Trophoblast cell (in vitro differentiated cells and primary cell): ENCODE data around the gene AOAH.

Experiments used
- DNase-seq, 2 donors: peaks; one replicate each; pipeline ENCODE4 v3.0.0-alpha.2; 2016
- H2AFZ ChIP-seq: 2 replicates; pipeline ENCODE4 v1.6.1; 2013; ENCODE audit warnings: low read length, moderate library complexity, mild to moderate bottlenecking; ENCODE audit not compliant: insufficient read depth, poor library complexity
- H2AK5ac ChIP-seq: 2 replicates; pipeline ENCODE4 v1.6.1; 2013; ENCODE audit warnings: mild to moderate bottlenecking, low read length
- H2BK120ac ChIP-seq: 2 replicates; pipeline ENCODE4 v1.6.1; 2013; ENCODE audit warnings: low read length, mild to moderate bottlenecking, moderate library complexity; ENCODE audit not compliant: insufficient read depth, poor library complexity
- H2BK12ac ChIP-seq: 2 replicates; pipeline ENCODE4 v1.6.1; 2013; ENCODE audit warnings: mild to moderate bottlenecking, low read length, moderate library complexity
- H2BK5ac ChIP-seq: 2 replicates; pipeline ENCODE4 v1.6.1; 2013; ENCODE audit warnings: low read length, low read depth, moderate library complexity, mild to moderate bottlenecking; ENCODE audit not compliant: poor library complexity
- H3K14ac ChIP-seq: 2 replicates; pipeline ENCODE4 v1.6.1; 2013; ENCODE audit warnings: mild to moderate bottlenecking, low read length
- H3K18ac ChIP-seq: 2 replicates; pipeline ENCODE4 v1.6.1; 2013; ENCODE audit warnings: mild to moderate bottlenecking, low read length
- H3K23ac ChIP-seq: 2 replicates; pipeline ENCODE4 v1.6.1; 2013; ENCODE audit warnings: low read length
- H3K27ac ChIP-seq: 2 replicates; pipeline ENCODE4 v1.5.1; 2013; ENCODE audit warnings: low read depth, mild to moderate bottlenecking, inconsistent platforms, low read length, moderate library complexity
- H3K27me3 ChIP-seq: 2 replicates; pipeline ENCODE4 v1.6.1; 2013; ENCODE audit warnings: inconsistent platforms, mild to moderate bottlenecking, low read length, moderate library complexity; ENCODE audit not compliant: insufficient read depth
- H3K36me3 ChIP-seq, 2 experiments: 1 replicate in 1 of 2; 2 replicates in 1 of 2; pipeline ENCODE4 v1.6.1; 2013; ENCODE audit warnings: low read length in 2 of 2, mild to moderate bottlenecking in 2 of 2, moderate library complexity in 1 of 2; ENCODE audit not compliant: insufficient read depth in 2 of 2, control insufficient read depth in 1 of 2
- H3K4ac ChIP-seq: 2 replicates; pipeline ENCODE4 v1.6.1; 2013; ENCODE audit warnings: low read depth, mild to moderate bottlenecking, low read length, moderate library complexity
- H3K4me1 ChIP-seq, 2 experiments: 1 replicate in 1 of 2; 2 replicates in 1 of 2; pipeline ENCODE4 v1.6.1; 2013; ENCODE audit warnings: low read length in 2 of 2, mild to moderate bottlenecking in 2 of 2, moderate library complexity in 1 of 2; ENCODE audit not compliant: insufficient read depth in 2 of 2, control insufficient read depth in 1 of 2
- H3K4me2 ChIP-seq: 2 replicates; pipeline ENCODE4 v1.6.1; 2013; ENCODE audit warnings: inconsistent platforms, mild to moderate bottlenecking, low read length, moderate library complexity
- H3K4me3 ChIP-seq: 2 replicates; pipeline ENCODE4 v1.5.1; 2013; ENCODE audit warnings: mild to moderate bottlenecking, low read depth, low read length, inconsistent platforms
- H3K79me1 ChIP-seq: one replicate; pipeline ENCODE4 v1.6.1; 2013; ENCODE audit warnings: low read length
- H3K79me2 ChIP-seq: 2 replicates; pipeline ENCODE4 v1.6.1; 2013; ENCODE audit warnings: low read length, mild to moderate bottlenecking; ENCODE audit not compliant: control insufficient read depth, insufficient read depth, poor library complexity
- H3K9ac ChIP-seq: 2 replicates; pipeline ENCODE4 v1.6.1; 2013; ENCODE audit warnings: mild to moderate bottlenecking, low read length
- H3K9me3 ChIP-seq: 2 replicates; pipeline ENCODE4 v1.6.1; 2013; ENCODE audit warnings: low read depth, mild to moderate bottlenecking, control low read depth, inconsistent platforms, low read length; ENCODE audit not compliant: insufficient read depth
- H4K12ac ChIP-seq: 2 replicates; pipeline ENCODE4 v1.6.1; 2013; ENCODE audit warnings: low read depth, mild to moderate bottlenecking, low read length, moderate library complexity
- H4K8ac ChIP-seq: 2 replicates; pipeline ENCODE4 v1.6.1; 2013; ENCODE audit warnings: low read depth, mild to moderate bottlenecking, low read length, moderate library complexity
- H4K91ac ChIP-seq: one replicate; pipeline ENCODE4 v1.6.1; 2013; ENCODE audit warnings: low read depth, mild to moderate bottlenecking, low read length, moderate library complexity
- WGBS: extraction: QIAGEN DNeasy Blood & Tissue Kit; methylation state at CpG from one replicate; pipeline ENCODE4 v1.1.7; 2013; ENCODE audit warnings: missing lambda C conversion rate; ENCODE audit not compliant: insufficient read length, insufficient coverage; ENCODE audit errors: extremely low coverage; 5-methylcytosine and 5-hydroxymethylcytosine counted together

AOAH gene

GRCh38 chr7:36570528-36571189 is 153.6 kb downstream of the AOAH start:
- H3K27ac ChIP-seq = no peak overlapping the region
- no peak overlapping the region for H3K14ac ChIP-seq
- H4K8ac ChIP-seq = no peak overlapping the region
- no peak overlapping the region for H2BK5ac ChIP-seq
- no peak overlapping the region for H3K18ac ChIP-seq
- DNase-seq = no peak
- no peak overlapping the region for H2BK12ac ChIP-seq
- no peak overlapping the region for H3K4ac ChIP-seq
- no peak overlapping the region for H2BK120ac ChIP-seq
- H3K23ac ChIP-seq = no peak overlapping the region
- no peaks in the 10 kb centered on the region for H3K79me1 ChIP-seq
- no CpG with 5 or more reads among the region's 11 CpGs for WGBS
- H3K9me3 ChIP-seq = no peaks in the 10 kb centered on the region
- H2AFZ ChIP-seq = no peak overlapping the region
- H3K9ac ChIP-seq = no peak overlapping the region
- no peaks in the 10 kb centered on the region for H3K4me1 ChIP-seq
- no peak overlapping the region for H2AK5ac ChIP-seq
- H3K4me2 ChIP-seq = no peak overlapping the region
- H3K4me3 ChIP-seq = no peak overlapping the region
- H4K12ac ChIP-seq = no peak overlapping the region
- no peaks in the 10 kb centered on the region for H3K79me2 ChIP-seq
- H3K27me3 ChIP-seq = no peaks in the 10 kb centered on the region
- no peak overlapping the region for H4K91ac ChIP-seq
- H3K36me3 ChIP-seq = no peaks in the 10 kb centered on the region

GRCh38 chr7:36568452-36568849 is 155.8 kb downstream of the AOAH start:
- no peak overlapping the region for H3K4me2 ChIP-seq
- H3K4me1 ChIP-seq = peaks cover 0 to 2% of the 10 kb centered on the region in 2 experiments
- no peak overlapping the region for H2BK12ac ChIP-seq
- no peaks in the 10 kb centered on the region for H3K79me2 ChIP-seq
- no peak overlapping the region for H3K27ac ChIP-seq
- H3K14ac ChIP-seq = no peak overlapping the region
- H3K79me1 ChIP-seq = no peaks in the 10 kb centered on the region
- H2AFZ ChIP-seq = no peak overlapping the region
- no peak overlapping the region for H2BK120ac ChIP-seq
- H4K8ac ChIP-seq = no peak overlapping the region
- no peak overlapping the region for H3K23ac ChIP-seq
- no peak overlapping the region for H3K18ac ChIP-seq
- H2AK5ac ChIP-seq = no peak overlapping the region
- H3K4me3 ChIP-seq = no peak overlapping the region
- H4K12ac ChIP-seq = no peak overlapping the region
- no peak overlapping the region for H2BK5ac ChIP-seq
- no peaks in the 10 kb centered on the region for H3K36me3 ChIP-seq
- no peaks in the 10 kb centered on the region for H3K9me3 ChIP-seq
- no peak overlapping the region for H3K4ac ChIP-seq
- no peaks in the 10 kb centered on the region for H3K27me3 ChIP-seq
- no CpG with 5 or more reads among the region's 1 CpG for WGBS
- no peak for DNase-seq
- H4K91ac ChIP-seq = no peak overlapping the region
- no peak overlapping the region for H3K9ac ChIP-seq

- H3K4ac ChIP-seq = no peak overlapping the region
- H2BK5ac ChIP-seq = no peak overlapping the region
- H2BK120ac ChIP-seq = no peak overlapping the region
- no peaks in the 10 kb centered on the region for H3K79me1 ChIP-seq
- H2AK5ac ChIP-seq = no peak overlapping the region
- H2AFZ ChIP-seq = no peak overlapping the region
- no peak overlapping the region for H2BK12ac ChIP-seq
- H3K4me3 ChIP-seq = no peak overlapping the region
- no peak overlapping the region for H4K8ac ChIP-seq
- no peaks in the 10 kb centered on the region for H3K36me3 ChIP-seq
- H3K18ac ChIP-seq = no peak overlapping the region
- H3K9ac ChIP-seq = no peak overlapping the region
- WGBS = no CpG with 5 or more reads among the region's 7 CpGs
- peaks cover 0 to 2% of the 10 kb centered on the region in 2 experiments for H3K4me1 ChIP-seq
- H3K4me2 ChIP-seq = no peak overlapping the region
- no peak overlapping the region for H3K27ac ChIP-seq
- no peaks in the 10 kb centered on the region for H3K9me3 ChIP-seq
- DNase-seq = no peak
- H3K23ac ChIP-seq = no peak overlapping the region
- H3K79me2 ChIP-seq = no peaks in the 10 kb centered on the region
- H4K12ac ChIP-seq = no peak overlapping the region
- H3K14ac ChIP-seq = no peak overlapping the region
- no peak overlapping the region for H4K91ac ChIP-seq
- H3K27me3 ChIP-seq = no peaks in the 10 kb centered on the region
Observed at GRCh38 chr7:36567699-36568451, 156.4 kb downstream of the AOAH start.

GRCh38 chr7:36565792-36566356 is 158.4 kb downstream of the AOAH start:
- Histone ChIP-seq H2BK12ac (no peak overlapping the region), H3K4me2 (no peak overlapping the region), H3K79me1 (no peaks in the 10 kb centered on the region), H3K23ac (no peak overlapping the region), H4K8ac (no peak overlapping the region), H2AK5ac (no peak overlapping the region), H3K4me3 (no peak overlapping the region), H3K18ac (no peak overlapping the region), H3K9me3 (no peaks in the 10 kb centered on the region), H2AFZ (no peak overlapping the region), H4K91ac (no peak overlapping the region), H3K14ac (no peak overlapping the region), H3K4ac (no peak overlapping the region), H3K27me3 (no peaks in the 10 kb centered on the region), H3K79me2 (no peaks in the 10 kb centered on the region), H3K9ac (no peak overlapping the region), H2BK120ac (no peak overlapping the region), H3K4me1 (peaks cover 0 to 2% of the 10 kb centered on the region in 2 experiments), H3K36me3 (no peaks in the 10 kb centered on the region), H3K27ac (no peak overlapping the region), H4K12ac (no peak overlapping the region), H2BK5ac (no peak overlapping the region)
- WGBS = no CpG with 5 or more reads among the region's 5 CpGs
- DNase-seq = no peak
